ENCODE measurements around the gene NOC2L. TPM values are rescaled to one million over a fixed set of nuclear protein-coding genes. Genes with fewer than 3 reads are reported as not detected.

Gene NOC2L
- total and polyA plus RNA-seq, 9 of the 15 experiments (the other 6 are each of a cell fraction or from before 2014, with no cell fraction given), result 4.0 to 410 (median 200) TPM

DNA sequence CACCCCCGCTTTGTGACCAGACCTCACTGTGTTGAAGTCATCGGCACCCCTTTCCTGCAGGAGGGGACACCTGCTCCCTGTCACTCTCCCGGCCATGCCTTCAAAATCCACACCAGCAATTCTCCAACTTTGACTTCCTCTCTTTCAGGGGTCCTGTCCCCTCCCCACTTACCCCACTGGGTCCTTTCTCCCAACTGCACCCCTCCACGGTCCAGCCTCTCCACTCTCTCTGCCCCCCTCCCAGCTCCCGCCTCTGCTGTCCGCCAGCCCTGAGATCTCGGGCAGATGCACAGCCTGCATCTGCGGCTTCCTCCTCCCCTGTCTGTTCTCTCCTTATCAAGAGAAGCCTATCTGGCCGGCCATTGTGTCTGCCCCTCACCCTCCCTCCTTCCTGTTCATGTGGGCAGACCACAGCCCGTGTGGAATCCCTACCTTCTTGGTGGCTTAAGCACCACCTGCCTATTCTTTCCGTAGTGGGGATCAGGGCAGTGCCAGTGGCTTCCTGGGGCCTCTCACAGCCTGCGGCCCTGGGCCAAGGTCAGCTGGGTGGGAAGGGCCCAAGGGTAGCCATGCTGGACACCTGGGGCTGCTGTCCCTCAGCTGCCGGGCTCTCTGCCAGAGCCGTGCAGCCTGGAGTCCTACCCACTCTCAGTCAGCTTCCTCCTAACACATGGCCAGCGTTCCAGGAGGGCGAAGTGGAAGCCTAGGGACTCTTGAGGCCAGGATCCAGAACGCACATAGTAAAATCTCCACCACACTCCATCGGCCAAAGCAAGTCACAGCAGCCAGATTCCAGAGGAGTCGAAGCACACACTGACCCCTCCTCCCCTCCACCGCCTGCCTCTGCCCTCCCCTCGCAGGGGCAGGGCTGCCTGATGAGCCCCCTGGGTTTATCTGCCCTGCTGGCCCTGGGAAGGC lies 46.0 kb upstream of the NOC2L start (continued):
- TF ChIP-seq E2F6 (IDR thresholded peaks at IDR 0.05; ENCODE audit: borderline replicate concordance in 1 of 2, extremely low read depth in 1 of 2, insufficient read depth in 1 of 2, insufficient read length in 1 of 2, low read depth in 1 of 2, low read length in 1 of 2, poor library complexity in 1 of 2, severe bottlenecking in 1 of 2) (peak in 1 of 2 experiments; percentile 15), E2F5 (CRISPR knock-in tag; IDR thresholded peaks at IDR 0.05) (no peak), DMBX1 (CRISPR knock-in tag; IDR thresholded peaks at IDR 0.05; ENCODE audit: borderline replicate concordance) (peak; percentile 86), ZNF717 (CRISPR knock-in tag; IDR thresholded peaks at IDR 0.05) (no peak), ZNF263 (CRISPR knock-in tag; IDR thresholded peaks at IDR 0.05; ENCODE audit: borderline replicate concordance) (peak; percentile 64; the same call in 1 of the 2 replicates), CXXC5 (CRISPR knock-in tag; IDR thresholded peaks at IDR 0.05) (peak; percentile 71), HNRNPL (IDR thresholded peaks at IDR 0.05; ENCODE audit: low read depth, low read length) (no peak), CREBBP (IDR thresholded peaks at IDR 0.05; ENCODE audit: low read depth, low read length) (no peak), RCOR1 (IDR thresholded peaks at IDR 0.05; ENCODE audit: borderline replicate concordance in 1 of 2, low read depth in 2 of 2, low read length in 2 of 2) (peak in 1 of 2 experiments; percentile 93; a peak in 3 of 4 replicates), ZFX (CRISPR knock-in tag; IDR thresholded peaks at IDR 0.05) (peak; percentile 60), ZNF79 (CRISPR knock-in tag; IDR thresholded peaks at IDR 0.05; ENCODE audit: low read depth) (no peak), NFXL1 (CRISPR knock-in tag; IDR thresholded peaks at IDR 0.05) (no peak), GABPA (tag; conservative IDR thresholded peaks at IDR 0.05; ENCODE audit: low read depth) (peak; percentile 59), ZNF696 (CRISPR knock-in tag; conservative IDR thresholded peaks at IDR 0.05) (no peak), EP400 (IDR thresholded peaks at IDR 0.05) (peak; percentile 49; the same call in 1 of the 2 replicates), ATF7 (IDR thresholded peaks at IDR 0.05) (peak; percentile 47), TRIM24 (IDR thresholded peaks at IDR 0.05) (peak; percentile 59 to 71; a peak in 3 of 4 replicates), RNF2 (IDR thresholded peaks at IDR 0.05) (peak; percentile 49; the same call in 1 of the 2 replicates), CHD2 (IDR thresholded peaks at IDR 0.05; ENCODE audit: low read depth, low read length) (peak; percentile 51), BCOR (IDR thresholded peaks at IDR 0.05) (peak; percentile 58), TBP (optimal IDR thresholded peaks at IDR 0.05; ENCODE audit: low read depth, low read length) (peak; percentile 22), ZNF830 (CRISPR knock-in tag; IDR thresholded peaks at IDR 0.05) (no peak), EGR1 (conservative IDR thresholded peaks at IDR 0.05) (no peak; the same call in none of the 2 replicates)
- TF ChIP-seq, protein P1, sequence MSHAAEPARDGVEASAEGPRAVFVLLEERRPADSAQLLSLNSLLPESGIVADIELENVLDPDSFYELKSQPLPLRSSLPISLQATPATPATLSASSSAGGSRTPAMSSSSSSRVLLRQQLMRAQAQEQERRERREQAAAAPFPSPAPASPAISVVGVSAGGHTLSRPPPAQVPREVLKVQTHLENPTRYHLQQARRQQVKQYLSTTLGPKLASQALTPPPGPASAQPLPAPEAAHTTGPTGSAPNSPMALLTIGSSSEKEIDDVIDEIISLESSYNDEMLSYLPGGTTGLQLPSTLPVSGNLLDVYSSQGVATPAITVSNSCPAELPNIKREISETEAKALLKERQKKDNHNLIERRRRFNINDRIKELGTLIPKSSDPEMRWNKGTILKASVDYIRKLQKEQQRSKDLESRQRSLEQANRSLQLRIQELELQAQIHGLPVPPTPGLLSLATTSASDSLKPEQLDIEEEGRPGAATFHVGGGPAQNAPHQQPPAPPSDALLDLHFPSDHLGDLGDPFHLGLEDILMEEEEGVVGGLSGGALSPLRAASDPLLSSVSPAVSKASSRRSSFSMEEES (CRISPR knock-in tag; IDR thresholded peaks at IDR 0.05), result no peak
- TF ChIP-seq, protein P2, sequence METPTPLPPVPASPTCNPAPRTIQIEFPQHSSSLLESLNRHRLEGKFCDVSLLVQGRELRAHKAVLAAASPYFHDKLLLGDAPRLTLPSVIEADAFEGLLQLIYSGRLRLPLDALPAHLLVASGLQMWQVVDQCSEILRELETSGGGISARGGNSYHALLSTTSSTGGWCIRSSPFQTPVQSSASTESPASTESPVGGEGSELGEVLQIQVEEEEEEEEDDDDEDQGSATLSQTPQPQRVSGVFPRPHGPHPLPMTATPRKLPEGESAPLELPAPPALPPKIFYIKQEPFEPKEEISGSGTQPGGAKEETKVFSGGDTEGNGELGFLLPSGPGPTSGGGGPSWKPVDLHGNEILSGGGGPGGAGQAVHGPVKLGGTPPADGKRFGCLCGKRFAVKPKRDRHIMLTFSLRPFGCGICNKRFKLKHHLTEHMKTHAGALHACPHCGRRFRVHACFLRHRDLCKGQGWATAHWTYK (CRISPR knock-in tag; IDR thresholded peaks at IDR 0.05), result peak; percentile 93
